ENCODE measurements around the gene SCUBE1.

SCUBE1 gene

DNA sequence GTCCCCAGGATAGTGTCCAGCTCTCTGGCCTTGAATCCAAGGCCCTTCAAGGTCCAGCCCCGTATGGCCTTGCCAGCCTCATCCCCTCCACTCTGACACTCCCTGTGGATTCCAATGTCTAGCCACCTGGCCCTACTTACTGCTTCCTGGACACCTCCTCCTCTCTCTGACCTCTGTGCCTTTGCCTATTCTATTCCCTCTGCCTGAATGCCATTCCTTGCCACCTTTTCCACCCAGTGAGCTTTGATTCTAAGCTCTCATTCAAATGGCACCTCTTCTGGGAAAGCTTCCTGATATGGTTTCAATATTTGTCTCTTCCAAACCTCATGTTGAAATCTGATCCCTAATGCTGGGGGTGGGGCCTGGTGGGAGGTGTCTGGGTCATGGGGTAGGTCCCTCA, 124.4 kb downstream of the SCUBE1 start:
- DNase-seq (ENCODE audit: low read depth in 2 of 2), result no peak

DNA sequence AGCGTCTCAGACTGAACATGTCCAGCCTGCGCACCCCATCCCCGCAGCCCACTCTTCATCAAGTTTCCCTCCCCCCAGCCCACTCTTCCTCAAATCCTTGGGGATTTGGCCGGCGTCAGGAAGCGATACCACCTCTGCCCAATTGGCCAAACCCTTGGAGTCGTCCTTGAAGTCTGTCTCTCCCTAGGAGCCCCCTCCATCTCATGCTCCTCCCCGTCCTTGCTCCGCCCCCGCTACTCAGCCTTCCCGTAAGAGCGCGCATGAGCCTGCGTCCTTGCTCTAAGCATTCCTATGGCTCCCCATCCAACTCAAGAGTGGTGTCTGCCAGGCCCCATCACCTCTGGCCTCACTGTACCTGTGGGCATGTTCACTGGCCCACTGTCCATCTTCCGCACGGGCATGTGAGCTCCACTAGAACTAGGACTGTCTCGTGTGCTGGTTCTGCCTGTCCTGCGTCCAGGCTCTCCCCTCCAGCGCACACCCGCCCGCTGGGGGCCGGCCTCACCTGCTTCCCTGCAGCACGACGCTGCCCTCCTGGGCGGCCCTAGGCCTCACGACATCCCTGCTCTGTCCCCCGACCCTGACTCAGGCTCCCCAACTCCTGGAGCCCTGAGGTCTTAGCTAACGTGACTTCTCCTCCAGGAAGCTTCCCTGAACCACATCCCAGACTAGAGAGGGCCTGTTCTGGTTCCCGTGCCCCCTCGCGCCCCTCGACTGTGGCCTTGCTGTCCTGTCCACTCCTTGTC, 125.7 kb downstream of the SCUBE1 start:
- DNase-seq (ENCODE audit: low read depth in 2 of 2), result no peak

DNA sequence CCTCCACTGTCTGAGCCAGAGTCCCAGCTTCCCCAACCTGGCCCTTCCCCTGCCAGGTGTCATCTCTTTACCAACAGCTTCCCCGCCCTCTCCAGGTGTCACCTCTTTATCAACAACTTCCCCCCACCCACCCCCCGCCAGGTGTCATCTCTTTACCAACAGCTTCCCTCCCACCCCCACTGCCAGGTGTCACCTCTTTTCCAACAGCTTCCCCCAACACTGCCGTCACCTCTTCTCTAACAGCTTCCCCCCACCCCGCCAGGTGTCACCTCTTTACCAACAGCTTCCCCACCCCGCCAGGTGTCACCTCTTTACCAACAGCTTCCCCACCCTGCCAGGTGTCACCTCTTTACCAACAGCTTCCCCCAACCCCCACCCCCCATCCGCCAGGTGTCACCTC, 126.4 kb downstream of the SCUBE1 start:
- no peak for DNase-seq (ENCODE audit: low read depth in 2 of 2)

DNA sequence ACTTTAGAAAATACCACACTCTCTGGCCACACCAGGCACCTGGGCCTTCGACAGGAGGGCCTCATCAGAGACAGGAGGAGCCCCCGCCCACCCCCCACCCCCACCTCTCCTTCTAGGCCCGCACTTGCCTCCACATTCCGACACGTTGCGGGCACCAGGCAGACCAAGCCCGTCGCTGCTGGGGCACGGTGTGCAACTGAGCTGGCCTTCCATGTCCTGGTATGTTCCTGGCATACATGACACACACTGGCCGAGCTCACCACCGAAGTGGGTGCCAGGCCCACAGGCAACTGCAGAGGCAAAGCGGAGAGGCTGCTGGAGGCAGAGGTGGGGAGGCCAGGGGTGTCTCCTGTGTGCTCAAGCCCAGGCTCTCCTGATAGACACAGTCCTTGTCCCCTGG, 129.2 kb downstream of the SCUBE1 start:
- DNase-seq (ENCODE audit: low read depth in 2 of 2), result no peak

DNA sequence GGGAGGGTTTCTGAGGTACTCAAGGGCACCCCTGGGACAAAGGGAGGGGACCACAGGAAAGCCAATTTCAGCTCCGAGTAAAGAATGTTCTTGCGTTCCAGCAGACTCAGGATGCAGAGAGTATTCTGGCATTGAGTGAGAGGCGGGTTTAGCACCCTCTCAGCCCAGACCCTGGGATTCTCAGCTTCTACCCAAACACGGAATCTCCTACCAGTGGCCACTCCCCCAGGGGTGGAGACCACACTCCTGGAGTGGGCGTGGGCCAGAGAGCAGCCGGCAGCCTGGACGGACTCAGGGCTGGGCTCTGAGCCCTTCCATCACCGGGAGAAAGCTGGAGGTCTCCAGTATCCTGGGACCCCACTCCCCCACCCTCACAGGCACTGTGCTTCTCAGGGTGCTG, 130.1 kb downstream of the SCUBE1 start:
- no peak for DNase-seq (ENCODE audit: low read depth in 2 of 2)

DNA sequence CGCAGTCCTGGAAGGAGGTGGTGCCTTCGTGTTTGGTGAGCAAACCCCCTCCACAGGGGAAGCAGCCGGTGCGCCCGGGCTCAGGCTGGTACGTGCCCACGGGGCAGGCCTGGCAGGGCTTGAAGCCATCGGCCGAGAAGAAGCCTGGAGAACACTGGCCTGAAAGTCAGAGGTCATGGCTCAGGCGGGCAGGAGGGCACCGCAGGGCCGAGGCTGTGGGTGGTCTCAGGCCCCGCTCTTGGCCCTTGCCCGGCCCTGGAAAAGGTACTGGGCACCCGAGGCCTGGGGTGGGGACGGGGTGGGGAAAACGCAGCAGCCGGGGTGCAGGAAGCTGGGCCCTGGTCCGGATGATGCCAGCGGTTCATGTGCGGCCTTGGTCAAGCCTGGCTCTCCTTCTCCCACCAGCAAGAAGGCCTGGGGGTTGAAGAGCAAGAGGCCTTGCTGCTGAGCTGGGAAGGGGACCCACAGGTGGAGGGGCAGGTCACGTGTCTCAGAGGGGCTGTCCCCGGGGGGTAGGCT, 130.7 kb downstream of the SCUBE1 start:
- no peak for DNase-seq (ENCODE audit: low read depth in 2 of 2)

DNA sequence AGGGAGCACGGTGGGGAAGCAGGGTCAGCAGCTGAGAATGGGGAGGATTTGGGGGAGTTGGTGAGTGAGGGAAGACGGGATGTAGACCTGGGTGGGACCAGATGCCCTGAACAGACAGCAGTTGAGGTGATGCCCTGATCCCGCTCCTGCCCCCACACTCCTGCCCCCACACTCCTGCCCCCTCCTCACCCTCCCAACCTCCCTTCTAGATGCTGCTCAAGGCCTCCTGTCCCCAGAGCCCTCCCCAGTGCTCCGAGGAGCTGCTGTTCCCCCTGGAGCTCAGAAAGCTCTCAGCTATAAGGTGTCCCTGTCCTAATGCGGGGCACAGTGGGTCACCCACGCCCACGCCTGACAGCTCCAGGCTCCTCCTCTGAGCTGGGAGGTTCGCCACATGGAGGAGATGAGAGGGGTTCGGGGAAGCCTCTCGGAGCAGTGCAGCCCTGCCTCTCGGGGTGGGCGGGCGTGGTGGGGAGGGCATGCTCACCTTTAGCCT, 131.2 kb downstream of the SCUBE1 start:
- DNase-seq (ENCODE audit: low read depth in 2 of 2), result no peak

DNA sequence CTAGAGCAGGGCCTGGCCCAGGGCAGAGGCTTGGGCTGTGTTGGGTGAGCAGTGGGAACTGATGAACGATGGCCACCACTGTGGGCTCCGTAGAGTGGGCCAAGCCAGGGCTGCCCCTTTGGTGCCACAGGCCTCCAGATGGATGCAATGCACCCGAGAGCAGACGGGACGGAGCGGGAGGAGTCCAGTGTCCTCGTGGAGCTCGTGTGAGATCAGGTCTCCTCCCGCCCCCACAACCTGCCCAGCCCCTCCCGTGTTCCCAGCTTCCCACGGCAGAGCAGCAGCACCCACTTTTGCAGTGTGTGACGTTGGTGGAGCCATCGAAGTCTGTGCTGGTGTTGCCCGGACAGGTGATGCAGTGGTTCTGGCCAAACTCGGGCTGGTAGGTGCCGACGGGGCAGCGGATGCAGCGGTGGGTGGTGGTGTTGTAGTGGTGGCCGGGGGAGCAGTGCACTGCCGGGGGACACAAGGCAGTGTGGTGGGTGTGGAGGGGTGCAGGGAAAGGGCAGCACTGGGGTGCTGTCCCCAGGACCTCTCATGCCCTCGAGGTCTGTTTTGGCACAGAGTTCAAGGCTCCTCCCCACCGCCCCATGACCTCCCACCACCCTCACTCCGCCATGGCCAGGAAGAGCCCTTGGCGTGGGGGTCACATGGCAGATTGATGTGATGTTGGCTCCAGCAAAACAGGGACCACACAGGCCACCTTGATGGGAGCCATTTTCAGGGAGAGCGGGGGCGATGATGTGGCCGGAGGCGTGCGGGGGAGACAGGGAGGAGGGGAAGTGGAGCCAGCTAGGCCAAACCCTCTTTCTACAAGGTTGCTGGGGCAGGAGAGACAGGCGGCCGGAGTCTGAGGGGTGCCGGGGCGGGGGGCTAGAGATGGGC, 132.3 kb downstream of the SCUBE1 start:
- DNase-seq (ENCODE audit: low read depth in 2 of 2), result no peak

DNA sequence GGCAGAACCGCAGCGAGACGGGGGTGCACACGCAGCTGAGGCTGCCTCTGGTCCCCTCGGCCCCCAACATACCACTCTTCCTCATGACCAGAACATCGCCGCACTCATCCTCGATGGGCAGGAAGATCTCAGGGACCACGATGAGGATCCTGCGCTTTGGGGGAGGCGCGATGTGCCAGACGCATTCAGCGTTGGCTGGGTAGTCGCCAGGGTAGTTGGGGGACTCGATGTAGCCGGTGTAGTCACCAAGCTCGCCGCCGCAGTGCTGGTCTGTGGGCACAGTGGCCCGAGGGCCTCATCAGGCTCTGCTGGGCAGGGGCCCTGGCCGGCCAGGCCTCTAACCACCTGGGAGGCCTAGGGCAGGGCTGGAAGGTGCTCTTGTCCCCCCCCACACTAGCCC, 133.2 kb downstream of the SCUBE1 start:
- no peak for DNase-seq (ENCODE audit: low read depth in 2 of 2)

DNA sequence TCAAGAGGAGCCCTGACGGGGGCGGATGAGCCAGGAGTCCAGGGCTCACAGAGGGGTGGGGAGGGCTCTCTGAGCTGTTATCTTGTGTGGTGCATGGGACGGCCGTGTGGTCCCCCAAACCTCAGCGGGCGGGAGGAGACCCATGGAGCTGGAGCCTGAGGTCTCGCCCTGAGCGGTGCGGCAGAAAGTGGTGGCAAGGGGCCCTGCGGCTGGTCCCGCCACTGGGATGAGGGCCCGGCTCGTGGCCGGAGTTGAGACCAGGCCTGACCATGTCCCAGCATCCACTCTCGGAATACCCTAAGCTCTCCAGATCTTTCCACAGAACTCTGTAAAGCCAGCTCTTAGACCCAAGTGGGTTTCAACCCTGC, 133.7 kb downstream of the SCUBE1 start:
- DNase-seq (ENCODE audit: low read depth in 2 of 2), result no peak

DNA sequence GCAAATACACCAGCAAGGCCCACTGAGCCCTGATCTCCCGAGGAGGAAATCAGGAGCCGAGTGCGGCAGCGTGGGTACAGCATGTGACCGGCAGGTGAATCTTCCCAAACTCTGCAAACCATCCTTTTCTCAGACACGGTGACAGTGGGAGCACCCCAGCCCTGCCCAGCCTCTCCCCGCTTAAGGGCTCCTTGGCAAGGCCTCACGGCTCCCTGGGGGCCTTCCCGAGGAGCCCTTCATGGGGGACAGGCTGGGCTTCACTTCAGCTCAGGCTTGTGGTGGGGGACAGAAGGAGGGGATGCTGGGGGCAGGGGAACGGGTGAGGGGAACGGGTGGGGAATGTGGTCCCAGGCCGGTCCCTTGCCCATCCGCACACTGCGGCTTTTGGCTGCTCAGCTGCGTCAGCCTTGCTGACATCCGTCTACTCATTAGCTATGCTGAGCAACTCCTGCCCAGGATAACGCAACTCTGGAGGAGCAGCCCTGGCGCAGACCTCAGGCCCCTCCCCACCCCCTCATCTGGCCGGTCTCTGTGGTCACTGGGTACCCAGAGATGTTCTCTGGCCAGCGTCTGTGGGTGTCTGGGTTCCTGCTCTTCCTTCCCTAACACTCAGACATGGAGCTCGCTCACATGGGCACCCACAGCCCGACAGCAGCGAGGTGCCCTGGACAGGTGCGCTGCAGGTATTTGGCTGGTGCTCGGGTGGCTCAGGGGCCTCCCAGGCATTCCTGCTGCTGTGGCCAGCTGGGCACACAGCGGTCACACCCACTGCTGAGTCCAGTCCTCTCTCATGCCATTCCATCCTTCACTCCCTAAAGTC, 134.3 kb downstream of the SCUBE1 start:
- DNase-seq (ENCODE audit: low read depth in 2 of 2), result no peak

DNA sequence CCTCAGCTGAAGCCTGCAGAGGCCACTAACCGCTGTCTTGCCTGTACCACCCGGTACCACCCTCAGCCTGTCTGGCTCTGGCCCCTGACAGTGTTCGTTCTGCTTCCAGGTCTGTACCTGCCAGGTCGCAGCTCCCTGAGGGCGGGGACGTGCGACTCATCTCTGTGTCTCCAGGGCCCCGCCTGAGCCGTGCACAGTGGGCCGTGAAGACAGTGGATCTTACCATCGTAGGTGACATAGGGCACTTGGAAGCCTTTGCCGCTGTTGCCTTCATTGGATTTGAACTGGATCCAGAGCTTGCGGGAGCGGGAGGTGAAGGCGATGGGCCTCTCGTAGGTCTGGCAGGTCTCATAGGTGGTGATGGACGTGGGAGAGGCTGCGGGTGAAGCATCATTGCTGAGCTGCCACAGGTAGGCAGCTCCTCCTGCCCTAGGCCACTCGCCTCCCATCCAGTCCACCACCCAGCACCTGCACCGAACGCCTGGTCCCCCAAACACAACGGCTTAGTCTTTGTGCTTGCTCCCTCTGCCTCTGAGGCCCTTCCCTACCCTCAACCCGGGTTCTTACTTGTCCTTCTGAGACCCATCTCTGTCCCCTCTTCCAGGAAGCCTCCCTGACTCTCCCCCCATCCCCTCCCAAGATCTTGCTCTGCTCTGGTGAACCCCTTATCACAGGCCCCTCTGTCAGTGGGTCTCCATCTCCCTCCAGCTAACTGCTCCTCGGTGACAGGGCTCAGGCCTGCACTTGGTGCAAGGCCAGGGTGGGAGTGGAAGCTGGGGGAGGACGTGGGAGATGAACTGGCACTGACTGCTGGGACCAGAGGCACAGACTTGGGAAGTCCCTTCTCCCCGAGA, 135.1 kb downstream of the SCUBE1 start:
- no peak for DNase-seq (ENCODE audit: low read depth in 2 of 2)

DNA sequence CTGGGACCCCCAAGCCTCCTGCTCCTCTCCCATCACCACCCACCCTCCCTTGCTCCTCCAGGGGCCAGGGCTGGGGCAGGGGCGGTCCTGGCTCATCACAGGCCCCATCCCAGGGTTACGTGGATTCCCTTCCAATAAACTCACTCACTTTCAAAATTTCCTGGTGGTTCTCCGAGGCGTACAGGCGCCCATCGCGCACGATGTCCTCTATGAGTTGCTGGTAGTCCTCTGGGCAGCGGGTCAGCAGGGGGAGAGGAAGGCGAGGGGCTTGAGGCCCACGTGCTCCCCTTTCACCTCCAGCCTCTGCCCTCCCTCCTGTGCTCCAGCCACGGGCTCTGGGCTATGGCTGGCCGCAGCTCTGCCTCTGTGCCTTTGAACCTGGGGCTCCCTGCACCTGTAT, 135.8 kb downstream of the SCUBE1 start:
- DNase-seq (ENCODE audit: low read depth in 2 of 2), result no peak

DNA sequence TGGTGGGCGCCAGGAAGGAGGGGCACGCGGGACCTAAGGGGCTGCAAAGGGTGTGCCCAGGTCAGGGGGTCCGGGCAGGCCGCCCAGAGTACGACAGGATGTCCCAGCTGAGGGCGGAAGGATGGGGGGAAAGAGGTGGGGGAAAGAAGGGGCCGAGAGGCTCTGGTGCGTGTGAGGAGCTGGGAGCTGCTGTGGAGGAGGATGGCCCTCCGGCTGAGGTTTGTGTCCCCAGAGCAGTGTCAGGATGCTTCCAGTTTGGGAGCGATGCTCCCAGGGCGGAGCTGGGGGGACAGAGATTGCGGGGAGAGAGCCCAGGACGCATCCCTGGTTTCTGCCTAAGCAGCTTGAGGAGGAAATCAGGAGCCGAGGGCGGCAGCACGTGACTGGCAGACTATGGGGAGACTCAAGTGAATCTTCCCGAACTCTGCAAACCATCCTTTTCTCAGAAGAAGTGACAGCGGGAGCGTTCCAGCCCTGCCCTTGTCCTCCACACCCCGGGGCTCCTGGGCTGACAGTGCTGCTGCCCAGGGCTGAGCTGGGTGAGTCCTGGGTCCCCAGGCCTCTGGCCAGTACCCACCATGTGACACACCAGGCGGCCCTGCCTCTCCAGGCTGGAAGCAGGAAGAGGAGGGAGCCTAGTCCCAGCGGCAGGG, 136.5 kb downstream of the SCUBE1 start:
- DNase-seq (ENCODE audit: low read depth in 2 of 2), result no peak

DNA sequence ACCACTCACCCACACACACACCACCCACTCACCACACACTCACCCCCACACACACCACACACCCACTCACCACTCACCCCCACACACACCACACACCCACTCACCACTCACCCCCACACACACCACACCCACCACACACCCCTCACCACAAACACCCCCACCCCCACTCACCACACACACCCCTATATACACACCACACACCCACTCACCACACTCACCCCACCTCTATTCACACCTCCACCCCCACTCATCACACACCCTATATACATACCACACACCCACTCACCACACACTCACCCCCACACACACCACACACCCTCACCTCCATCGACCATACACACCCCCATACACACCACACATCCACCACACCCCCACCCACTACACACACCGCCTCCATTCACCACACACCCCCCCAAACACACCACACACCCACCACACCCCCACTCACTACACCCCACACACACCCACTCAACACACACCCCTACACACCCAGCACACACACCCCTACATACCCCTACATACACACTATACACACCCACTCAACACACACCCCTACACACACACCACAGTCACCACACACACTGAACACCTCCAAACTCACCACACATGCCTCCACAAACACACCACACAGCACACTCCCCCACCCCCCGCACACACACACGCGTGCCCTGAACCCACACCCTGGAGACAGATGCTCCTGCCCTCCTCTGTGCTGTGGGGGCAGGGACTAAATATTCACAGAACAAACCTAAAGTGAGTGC, 137.2 kb downstream of the SCUBE1 start:
- DNase-seq (ENCODE audit: low read depth in 2 of 2), result no peak

DNA sequence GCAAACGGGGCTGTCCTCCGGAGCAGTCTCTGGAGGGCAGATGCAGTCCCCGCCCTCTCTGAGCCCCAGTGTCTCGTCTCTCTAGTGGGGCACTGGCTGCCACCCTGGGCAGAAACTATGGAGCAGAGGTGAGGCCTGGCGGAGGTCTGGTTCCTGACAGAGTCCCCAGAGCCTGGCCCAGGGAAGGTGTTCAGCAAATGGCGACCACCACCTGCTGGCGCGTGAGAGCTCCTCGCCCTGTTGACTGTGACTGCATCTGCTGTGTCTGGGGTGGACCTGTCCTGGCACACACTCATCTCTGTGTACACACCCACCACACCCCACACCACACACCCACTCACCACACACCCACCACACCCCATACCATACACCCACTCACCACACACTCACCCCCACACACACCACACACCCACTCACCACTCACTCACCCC, 137.9 kb downstream of the SCUBE1 start:
- no peak for DNase-seq (ENCODE audit: low read depth in 2 of 2)

DNA sequence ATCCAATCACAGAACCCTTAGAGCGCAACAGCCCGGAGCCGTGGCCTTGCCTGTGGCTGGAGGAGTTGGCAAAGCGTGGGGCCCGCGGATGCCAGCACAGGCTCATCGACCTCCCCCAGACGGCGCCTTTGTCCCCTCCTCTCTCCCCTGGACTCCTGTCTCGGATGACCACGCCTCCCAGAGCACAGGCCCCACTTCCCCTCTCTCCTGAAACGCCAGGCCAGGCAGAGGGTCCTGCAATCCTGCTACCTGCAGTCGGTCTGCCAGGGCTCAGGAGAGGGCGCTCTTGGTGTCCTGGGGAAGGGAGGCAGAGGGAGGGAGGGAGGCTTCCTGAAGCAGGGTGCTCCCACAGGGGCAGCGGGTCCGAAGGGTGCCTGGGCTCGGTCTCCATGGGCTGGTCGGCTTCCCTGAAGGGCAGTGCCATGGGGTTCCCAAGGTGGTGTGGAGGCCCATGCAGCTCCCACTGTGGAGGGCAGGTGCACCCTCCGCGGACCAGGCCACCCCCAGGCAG, 139.6 kb downstream of the SCUBE1 start:
- no peak for DNase-seq (ENCODE audit: low read depth in 2 of 2)

DNA sequence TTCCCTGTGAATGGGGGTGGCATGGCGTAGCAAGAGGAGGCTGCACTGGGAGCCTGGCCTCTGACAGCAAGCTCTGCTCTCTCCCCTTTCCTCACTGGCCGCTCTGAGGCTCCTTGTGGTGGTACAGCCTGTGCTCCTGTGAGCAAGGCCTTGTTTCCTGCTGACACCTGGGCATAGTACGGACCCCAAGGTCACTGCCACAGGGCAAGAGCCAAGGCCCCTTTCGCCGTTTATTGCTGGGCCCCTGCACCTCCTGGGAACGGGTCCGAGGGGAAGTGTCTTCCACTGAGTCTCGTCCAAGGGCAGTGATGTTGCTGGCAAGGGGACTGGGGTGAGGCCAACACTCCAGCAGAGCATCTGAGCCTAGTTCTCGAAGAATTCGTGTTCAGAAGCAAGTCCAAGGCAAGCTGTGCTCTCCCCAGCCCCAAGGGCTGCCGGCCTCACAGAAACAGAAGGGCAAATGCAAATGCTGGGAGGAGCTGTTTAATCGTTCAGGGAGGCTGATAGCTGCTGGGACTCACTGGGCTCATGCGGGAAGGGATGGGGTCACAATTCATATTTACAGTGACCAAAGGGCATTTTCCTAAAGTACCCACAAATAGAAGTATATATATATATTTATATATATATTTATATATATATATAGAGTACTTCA, 140.3 kb downstream of the SCUBE1 start:
- DNase-seq (ENCODE audit: low read depth in 2 of 2), result no peak

DNA sequence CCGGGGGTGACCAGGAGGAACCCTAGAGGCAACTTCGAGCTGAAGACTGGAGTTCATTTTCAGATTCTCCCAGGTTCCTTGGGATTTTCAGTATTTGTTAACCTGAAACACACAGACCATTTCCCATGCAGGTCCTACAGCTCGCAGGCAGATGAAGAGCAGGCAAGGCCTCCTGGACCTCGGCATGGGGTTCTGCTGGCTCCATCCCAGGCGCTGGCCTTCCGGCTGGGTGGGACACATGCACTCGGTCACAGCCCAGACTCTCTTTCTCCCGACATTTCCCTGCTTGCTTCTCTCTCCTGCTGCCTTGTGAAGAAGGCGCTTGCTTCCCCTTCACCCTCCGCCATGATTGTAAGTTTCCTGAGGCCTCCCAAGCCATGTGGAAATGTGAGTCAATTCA, 140.8 kb downstream of the SCUBE1 start:
- DNase-seq (ENCODE audit: low read depth in 2 of 2), result no peak
